Neuronal stem cell (in vitro differentiated cells): ENCODE data around the gene PRDM11.

Experiments
- DNase-seq: peaks from one replicate; pipeline ENCODE4 v3.0.0-alpha.2; 2013; ENCODE audit warnings: low spot score
- H2AFZ ChIP-seq: one replicate; pipeline ENCODE4 v1.6.1; 2013; ENCODE audit warnings: mild to moderate bottlenecking, low read length, inconsistent platforms
- H2AK5ac ChIP-seq: 2 replicates; pipeline ENCODE4 v1.6.1; 2013; ENCODE audit warnings: low read depth, mild to moderate bottlenecking, inconsistent platforms, low read length, moderate library complexity, mixed read lengths
- H2BK120ac ChIP-seq: 2 replicates; pipeline ENCODE4 v1.6.1; 2013; ENCODE audit warnings: low read depth, mild to moderate bottlenecking, inconsistent platforms, low read length, moderate library complexity, mixed read lengths
- H2BK12ac ChIP-seq: one replicate; pipeline ENCODE4 v1.6.1; 2013; ENCODE audit warnings: low read length, inconsistent platforms
- H2BK15ac ChIP-seq: 2 replicates; pipeline ENCODE4 v1.6.1; 2013; ENCODE audit warnings: mild to moderate bottlenecking, low read length, inconsistent platforms, mixed read lengths
- H2BK5ac ChIP-seq: one replicate; pipeline ENCODE4 v1.6.1; 2013; ENCODE audit warnings: inconsistent platforms, mild to moderate bottlenecking, low read length, moderate library complexity
- H3K14ac ChIP-seq: one replicate; pipeline ENCODE4 v1.6.1; 2013; ENCODE audit warnings: low read length, inconsistent platforms
- H3K18ac ChIP-seq: 2 replicates; pipeline ENCODE4 v1.6.1; 2013; ENCODE audit warnings: low read length, inconsistent platforms
- H3K23ac ChIP-seq: 2 replicates; pipeline ENCODE4 v1.6.1; 2013; ENCODE audit warnings: low read depth, mild to moderate bottlenecking, mixed read lengths, low read length, inconsistent platforms; ENCODE audit not compliant: poor library complexity
- H3K27ac ChIP-seq: replicated peaks from 3 replicates; pipeline ENCODE4 v1.5.1; 2013; ENCODE audit warnings: low read length, inconsistent platforms
- H3K27me3 ChIP-seq, 3 experiments: 2 replicates each; pipeline ENCODE4 v1.6.1; 2013; ENCODE audit warnings: low read length in 3 of 3, mild to moderate bottlenecking in 2 of 3, inconsistent platforms in 1 of 3, low read depth in 1 of 3, mixed read lengths in 1 of 3, moderate library complexity in 1 of 3; ENCODE audit not compliant: control insufficient read depth in 3 of 3, insufficient read depth in 3 of 3
- H3K36me3 ChIP-seq, 2 donors: replicated peaks in 1 of 2; 2 replicates each; pipeline ENCODE4 v1.6.1; 2013; ENCODE audit warnings: low read length in 2 of 2; ENCODE audit not compliant: control insufficient read depth in 2 of 2, insufficient read depth in 2 of 2
- H3K4ac ChIP-seq: 2 replicates; pipeline ENCODE4 v1.6.1; 2013; ENCODE audit warnings: inconsistent platforms, mild to moderate bottlenecking, low read length, moderate library complexity
- H3K4me1 ChIP-seq, 2 donors: 1 replicate in 1 of 2; 2 replicates in 1 of 2; pipeline ENCODE4 v1.6.1; 2013; ENCODE audit warnings: low read length in 2 of 2, low read depth in 1 of 2; ENCODE audit not compliant: control insufficient read depth in 2 of 2, insufficient read depth in 1 of 2
- H3K4me2 ChIP-seq: one replicate; pipeline ENCODE4 v1.6.1; 2013; ENCODE audit warnings: mild to moderate bottlenecking, low read length, inconsistent platforms; ENCODE audit not compliant: insufficient read depth, poor library complexity, severe bottlenecking
- H3K4me3 ChIP-seq, 2 donors: 2 replicates each; pipeline ENCODE4 v1.5.1; 2013; ENCODE audit warnings: low read length in 2 of 2, mild to moderate bottlenecking in 2 of 2, inconsistent platforms in 1 of 2, moderate library complexity in 1 of 2
- H3K79me1 ChIP-seq: one replicate; pipeline ENCODE4 v1.6.1; 2013; ENCODE audit warnings: low read depth, mild to moderate bottlenecking, inconsistent platforms, low read length, moderate library complexity
- H3K9ac ChIP-seq: one replicate; pipeline ENCODE4 v1.6.1; 2013; ENCODE audit warnings: mild to moderate bottlenecking, low read depth, low read length, inconsistent platforms; ENCODE audit not compliant: poor library complexity
- H3K9me3 ChIP-seq, 2 donors: replicated peaks in 1 of 2; 2 replicates each; pipeline versions ENCODE3 to v1.6.1; 2013; ENCODE audit warnings: low read length in 2 of 2, mild to moderate bottlenecking in 2 of 2, inconsistent platforms in 1 of 2, low read depth in 1 of 2, mixed read lengths in 1 of 2, moderate library complexity in 1 of 2; ENCODE audit not compliant: control insufficient read depth in 2 of 2, insufficient read depth in 1 of 2
- H4K8ac ChIP-seq: one replicate; pipeline ENCODE4 v1.6.1; 2013; ENCODE audit warnings: low read depth, mild to moderate bottlenecking, inconsistent platforms, low read length, moderate library complexity
- H4K91ac ChIP-seq: one replicate; pipeline ENCODE4 v1.6.1; 2013; ENCODE audit warnings: low read length, low read depth, mild to moderate bottlenecking, inconsistent platforms; ENCODE audit not compliant: poor library complexity
- WGBS, 2 donors: extraction: QIAGEN DNeasy Blood & Tissue Kit; methylation state at CpG; one replicate each; pipeline ENCODE4 v1.1.7; 2013; ENCODE audit warnings: missing lambda C conversion rate in 2 of 2, mixed read lengths in 1 of 2; ENCODE audit not compliant: insufficient read length in 2 of 2, insufficient replicate concordance in 1 of 2; ENCODE audit errors: extremely low coverage in 2 of 2; 5-methylcytosine and 5-hydroxymethylcytosine counted together

PRDM11 gene

GRCh38 chr11:45278714-45279113, 132.3 kb downstream of the PRDM11 start:
- WGBS, 2 donors, result no CpG with 5 or more reads among the region's 4 CpGs
- H3K23ac ChIP-seq, result no peak overlapping the region
- H2BK15ac ChIP-seq, result no peak overlapping the region
- H2BK5ac ChIP-seq, result no peak overlapping the region
- H3K18ac ChIP-seq, result no peak overlapping the region
- no peaks in the 10 kb centered on the region for H3K36me3 ChIP-seq
- peaks cover 0 to 29% (median 0%) of the 10 kb centered on the region in 3 experiments for H3K27me3 ChIP-seq
- H3K79me1 ChIP-seq, result no peaks in the 10 kb centered on the region
- peaks cover 6 to 8% of the 10 kb centered on the region in 2 donors for H3K4me1 ChIP-seq
- H3K9me3 ChIP-seq, result peaks cover 0 to 5% of the 10 kb centered on the region in 2 donors
- no peak overlapping the region for H4K8ac ChIP-seq
- no peak overlapping the region for H3K14ac ChIP-seq
- H2BK12ac ChIP-seq, result no peak overlapping the region
- no peak overlapping the region for H3K4me2 ChIP-seq
- no peak overlapping the region for H4K91ac ChIP-seq
- no peak overlapping the region for H3K4ac ChIP-seq
- H2AK5ac ChIP-seq, result no peak overlapping the region
- DNase-seq, result no peak
- H2AFZ ChIP-seq, result no peak overlapping the region
- H3K27ac ChIP-seq, result no peak overlapping the region
- no peak overlapping the region for H3K9ac ChIP-seq
- H3K4me3 ChIP-seq, result no peak overlapping the region
- no peak overlapping the region for H2BK120ac ChIP-seq

DNA sequence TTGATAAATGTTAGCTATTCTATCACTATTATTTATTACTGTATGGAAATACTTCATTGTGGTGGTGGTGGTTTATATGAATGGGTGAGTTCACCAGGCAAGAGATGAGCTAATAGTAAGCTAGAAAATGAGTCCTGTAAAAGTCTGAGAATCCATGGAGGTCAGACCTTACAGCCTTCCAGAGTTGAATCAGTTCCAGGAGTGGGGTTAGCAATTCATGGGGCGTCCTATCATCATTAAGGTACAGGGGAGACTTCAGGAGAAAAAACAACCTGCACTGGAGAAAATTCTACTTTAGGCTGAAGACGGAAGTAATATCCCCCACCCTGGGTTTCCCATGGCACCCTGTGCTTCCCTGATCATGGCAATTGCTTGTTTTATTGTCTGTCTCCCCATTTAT, 133.2 kb downstream of the PRDM11 start:
- Histone ChIP-seq H4K8ac (no peak overlapping the region), H3K4me2 (no peak overlapping the region), H3K36me3 (no peaks in the 10 kb centered on the region), H3K14ac (no peak overlapping the region), H3K27me3 (peaks cover 0 to 31% (median 3%) of the 10 kb centered on the region in 3 experiments), H2BK120ac (no peak overlapping the region), H3K4ac (no peak overlapping the region), H3K23ac (no peak overlapping the region), H2AFZ (no peak overlapping the region), H3K18ac (no peak overlapping the region), H3K4me1 (peaks cover 6 to 8% of the 10 kb centered on the region in 2 donors), H3K27ac (no peak overlapping the region), H3K9ac (no peak overlapping the region), H2AK5ac (no peak overlapping the region), H3K4me3 (no peak overlapping the region), H2BK5ac (no peak overlapping the region), H4K91ac (no peak overlapping the region), H2BK12ac (no peak overlapping the region), H2BK15ac (no peak overlapping the region), H3K79me1 (no peaks in the 10 kb centered on the region), H3K9me3 (peaks cover 0 to 5% of the 10 kb centered on the region in 2 donors)
- no peak for DNase-seq
- WGBS, 2 donors, result no CpG with 5 or more reads among the region's 2 CpGs

GRCh38 chr11:45280449-45280848, 134.0 kb downstream of the PRDM11 start:
- Histone ChIP-seq H3K4me3 (no peak overlapping the region), H3K14ac (no peak overlapping the region), H3K4ac (no peak overlapping the region), H4K8ac (no peak overlapping the region), H2AFZ (no peak overlapping the region), H3K23ac (no peak overlapping the region), H2BK15ac (no peak overlapping the region), H3K36me3 (no peaks in the 10 kb centered on the region), H3K4me2 (no peak overlapping the region), H4K91ac (no peak overlapping the region), H3K27ac (no peak overlapping the region), H2AK5ac (no peak overlapping the region), H2BK5ac (no peak overlapping the region), H3K27me3 (peaks cover 0 to 34% (median 11%) of the 10 kb centered on the region in 3 experiments), H2BK120ac (no peak overlapping the region), H3K9ac (no peak overlapping the region), H2BK12ac (no peak overlapping the region), H3K18ac (no peak overlapping the region), H3K4me1 (peaks cover 10 to 11% of the 10 kb centered on the region in 2 donors), H3K79me1 (no peaks in the 10 kb centered on the region), H3K9me3 (peaks cover 0 to 5% of the 10 kb centered on the region in 2 donors)
- no peak for DNase-seq
- WGBS, 2 donors, result no CpG with 5 or more reads among the region's 3 CpGs

DNA sequence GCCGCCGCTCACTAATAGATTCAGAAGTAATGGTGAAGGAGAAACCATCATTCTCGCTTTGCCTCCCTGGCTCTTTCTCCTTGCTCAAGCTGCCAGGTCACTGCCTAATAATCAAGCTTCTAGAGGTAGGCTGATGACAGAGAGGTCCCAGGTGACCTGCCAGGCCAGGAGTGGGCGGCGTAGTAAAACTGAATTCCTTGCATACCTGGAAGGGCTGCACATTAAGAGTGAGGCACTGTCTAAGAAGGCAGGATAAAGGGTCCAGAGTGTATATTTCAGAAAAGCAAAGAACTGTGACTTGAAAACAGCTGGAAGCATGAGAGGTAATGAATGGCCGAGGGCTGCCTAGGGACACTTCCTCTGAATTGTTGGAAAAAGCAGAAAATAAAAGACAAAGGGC, 135.6 kb downstream of the PRDM11 start:
- no peak overlapping the region for H2AFZ ChIP-seq
- H3K4me3 ChIP-seq, result no peak overlapping the region
- peaks cover 12 to 13% of the 10 kb centered on the region in 2 donors for H3K4me1 ChIP-seq
- peak overlapping the region; percentile 4 for H3K23ac ChIP-seq
- no peak overlapping the region for H2AK5ac ChIP-seq
- no peak overlapping the region for H3K18ac ChIP-seq
- H3K27me3 ChIP-seq, result peaks cover 0 to 50% (median 11%) of the 10 kb centered on the region in 3 experiments
- no peak overlapping the region for H3K9ac ChIP-seq
- no peaks in the 10 kb centered on the region for H3K79me1 ChIP-seq
- H4K91ac ChIP-seq, result no peak overlapping the region
- no peak overlapping the region for H2BK12ac ChIP-seq
- no peak overlapping the region for H2BK15ac ChIP-seq
- H3K4ac ChIP-seq, result no peak overlapping the region
- H3K27ac ChIP-seq, result no peak overlapping the region
- WGBS, 2 donors, result no CpG with 5 or more reads among the region's 6 CpGs
- DNase-seq, result no peak
- no peak overlapping the region for H3K14ac ChIP-seq
- H2BK5ac ChIP-seq, result no peak overlapping the region
- peaks cover 0 to 5% of the 10 kb centered on the region in 2 donors for H3K9me3 ChIP-seq
- H4K8ac ChIP-seq, result no peak overlapping the region
- no peak overlapping the region for H2BK120ac ChIP-seq
- H3K36me3 ChIP-seq, result no peaks in the 10 kb centered on the region
- H3K4me2 ChIP-seq, result no peak overlapping the region
